SK-N-SH (cell line): ENCODE measurements around the gene PLXND1. TPM values are rescaled to one million over a fixed set of nuclear protein-coding genes. Genes with fewer than 3 reads are reported as not detected.

Experiments
- CTCF ChIA-PET: fragments of 300-600, 350-600 bp; formaldehyde crosslinking; extraction: SDS; loops from one replicate; lab custom pipeline; 2021; lab: Yijun Ruan, JAX
- POLR2A ChIA-PET: fragments of 350-600 bp; sonication (Branson Sonifier 250); formaldehyde crosslinking; extraction: SDS; loops from one replicate; lab custom pipeline; 2020; ENCODE audit warnings: antibody characterized with exemption, inconsistent platforms; lab: Yijun Ruan, JAX
- DNase-seq: peaks from one replicate; pipeline ENCODE4 v3.0.0; 2012
- H2AFZ ChIP-seq: fragments of 200-600 bp; sonication (generic); 2 replicates; pipeline ENCODE4 v1.8.1; 2016; ENCODE audit warnings: antibody characterized with exemption, mild to moderate bottlenecking, low read depth
- H3F3A ChIP-seq: fragments of 200-600 bp; sonication (generic); replicated peaks from 2 replicates; pipeline ENCODE3; 2016; ENCODE audit warnings: antibody characterized with exemption, mild to moderate bottlenecking; ENCODE audit not compliant: insufficient read depth
- H3K27ac ChIP-seq, 2 experiments: fragments of 200-500 bp in 1 of 2; fragments of 200-600 bp in 1 of 2; sonication (Bioruptor generic) in 1 of 2; sonication (generic), shearing (Covaris generic) in 1 of 2; 2 replicates each; pipeline versions ENCODE4 v1.5.1 to v1.6.1; 2014 to 2016; ENCODE audit warnings: low read depth in 2 of 2, inconsistent platforms in 1 of 2, low read length in 1 of 2, mild to moderate bottlenecking in 1 of 2, mixed read lengths in 1 of 2
- H3K27me3 ChIP-seq: fragments of 200-600 bp; sonication (generic), shearing (Covaris generic); 2 replicates; pipeline ENCODE4 v1.6.1; 2016; ENCODE audit warnings: mixed run types; ENCODE audit not compliant: insufficient read depth
- H3K36me3 ChIP-seq, 2 experiments: fragments of 200-500 bp in 1 of 2; fragments of 200-600 bp in 1 of 2; sonication (Bioruptor generic) in 1 of 2; sonication (generic) in 1 of 2; replicated peaks in 1 of 2; 2 replicates each; pipeline versions ENCODE3 to v1.5.1; 2014 to 2016; ENCODE audit warnings: low read length in 1 of 2, mild to moderate bottlenecking in 1 of 2; ENCODE audit not compliant: insufficient read depth in 2 of 2, control insufficient read depth in 1 of 2
- H3K4me1 ChIP-seq, 2 experiments: fragments of 200-500 bp in 1 of 2; fragments of 200-600 bp in 1 of 2; sonication (Bioruptor generic) in 1 of 2; sonication (generic), shearing (Covaris generic) in 1 of 2; 2 replicates each; pipeline versions ENCODE4 v1.5.1 to v1.6.1; 2014 to 2016; ENCODE audit warnings: low read depth in 1 of 2, low read length in 1 of 2, mixed run types in 1 of 2; ENCODE audit not compliant: insufficient read depth in 2 of 2, control insufficient read depth in 1 of 2
- H3K4me2 ChIP-seq: fragments of 200-600 bp; sonication (generic), shearing (Covaris generic); 2 replicates; pipeline ENCODE4 v1.6.1; 2017; ENCODE audit warnings: mixed run types
- H3K4me3 ChIP-seq, 2 experiments: fragments of 200-500 bp in 1 of 2; fragments of 200-600 bp in 1 of 2; sonication (Bioruptor generic) in 1 of 2; sonication (generic), shearing (Covaris generic) in 1 of 2; 2 replicates each; pipeline versions ENCODE4 v1.5.1 to v1.8.1; 2014 to 2016; ENCODE audit warnings: low read depth in 2 of 2, inconsistent platforms in 1 of 2, low read length in 1 of 2, mild to moderate bottlenecking in 1 of 2, mixed read lengths in 1 of 2, moderate library complexity in 1 of 2
- H3K79me2 ChIP-seq: fragments of 200-600 bp; sonication (generic); 2 replicates; pipeline ENCODE4 v1.8.1; 2017; ENCODE audit warnings: mild to moderate bottlenecking; ENCODE audit not compliant: insufficient read depth
- H3K9ac ChIP-seq: fragments of 200-600 bp; sonication (generic); 2 replicates; pipeline ENCODE4 v1.6.1; 2017; ENCODE audit warnings: mixed run types
- H3K9me2 ChIP-seq: fragments of 200-600 bp; sonication (generic); 2 replicates; pipeline ENCODE4 v1.6.1; 2017; ENCODE audit warnings: mixed run types
- H3K9me3 ChIP-seq: fragments of 200-600 bp; sonication (generic); 2 replicates; pipeline ENCODE4 v1.6.1; 2017; ENCODE audit warnings: mixed run types, mild to moderate bottlenecking, moderate library complexity
- H4K20me1 ChIP-seq: fragments of 200-600 bp; sonication (generic); 2 replicates; pipeline ENCODE4 v1.6.1; 2017; ENCODE audit warnings: mild to moderate bottlenecking, mixed run types; ENCODE audit not compliant: insufficient read depth
- CHD2 ChIP-seq: fragments of 150-350 bp; IDR thresholded peaks from 2 replicates; pipeline ENCODE4 v1.6.1; 2018; ENCODE audit warnings: low read length; ENCODE audit not compliant: partially characterized antibody
- EP300 ChIP-seq, 2 experiments: IDR thresholded peaks; 2 replicates each; pipeline versions ENCODE4 v1.4.0 to v1.6.1; 2012; ENCODE audit warnings: borderline replicate concordance in 1 of 2, low read depth in 1 of 2, low read length in 1 of 2
- EZH2phosphoT487 ChIP-seq: fragments of 200-600 bp; sonication (generic); IDR thresholded peaks from 2 replicates; pipeline ENCODE4 v1.6.1; 2017; ENCODE audit warnings: low read depth, mixed run types, mild to moderate bottlenecking, antibody characterized with exemption, moderate library complexity, borderline replicate concordance
- FOXJ3 ChIP-seq: sonication (generic); formaldehyde crosslinking; IDR thresholded peaks from 2 replicates; pipeline ENCODE4 v1.5.1; 2020; ENCODE audit warnings: mild to moderate bottlenecking, missing genetic modification reagents
- GATA2 ChIP-seq: sonication (generic); formaldehyde crosslinking; IDR thresholded peaks from 2 replicates; pipeline ENCODE4 v1.5.0; 2020; ENCODE audit warnings: mild to moderate bottlenecking, missing genetic modification reagents
- JUND ChIP-seq: IDR thresholded peaks from 2 replicates; pipeline ENCODE4 v1.4.0; 2012
- NFIC ChIP-seq: IDR thresholded peaks from 2 replicates; pipeline ENCODE4 v1.4.0; 2012; ENCODE audit warnings: borderline replicate concordance
- RCOR1 ChIP-seq: fragments of 150-350 bp; IDR thresholded peaks from 2 replicates; pipeline ENCODE4 v1.6.1; 2017; ENCODE audit warnings: antibody characterized with exemption, low read length
- RFX5 ChIP-seq: IDR thresholded peaks from 2 replicates; pipeline ENCODE4 v1.6.1; 2012; ENCODE audit warnings: mild to moderate bottlenecking, improper control_type of control experiment, low read length
- TEAD4 ChIP-seq: IDR thresholded peaks from 2 replicates; pipeline ENCODE4 v1.4.0; 2012; ENCODE audit warnings: mild to moderate bottlenecking, borderline replicate concordance; ENCODE audit not compliant: insufficient read depth
- WGBS: methylation state at CpG from one replicate; pipeline ENCODE4 v1.1.6; 2017; ENCODE audit warnings: low lambda C conversion rate; 5-methylcytosine and 5-hydroxymethylcytosine counted together
- polyA plus RNA-seq, 3 experiments: library from polyadenylated mRNA; depleted of rRNA; stranded (reverse); fragments of >200 nt; gene quantifications; 2 replicates each; pipeline ENCODE4 v1.2.3, GENCODE V29; 2012
- TF ChIP-seq, protein P1 (sequence below): fragments of 150-350 bp; IDR thresholded peaks from 2 replicates; pipeline ENCODE4 v1.6.1; 2017; ENCODE audit warnings: antibody characterized with exemption, low read length, low read depth, borderline replicate concordance
- TF ChIP-seq, protein P2 (sequence below): fragments of 150-350 bp; IDR thresholded peaks from 2 replicates; pipeline ENCODE4 v1.6.1; 2016; ENCODE audit warnings: mild to moderate bottlenecking, low read depth, low read length
- TF ChIP-seq, protein P3 (sequence below): fragments of 200-600 bp; sonication (generic); IDR thresholded peaks from 2 replicates; pipeline ENCODE4 v1.6.1; 2017; ENCODE audit warnings: antibody characterized with exemption, mild to moderate bottlenecking, moderate library complexity
- TF ChIP-seq, protein P4 (sequence below): IDR thresholded peaks from 2 replicates; pipeline ENCODE4; 2012
- TF ChIP-seq, protein P5 (sequence below): IDR thresholded peaks from 2 replicates; pipeline ENCODE4 v1.4.0; 2012; ENCODE audit warnings: low read depth

The PLXND1 gene
- polyA plus RNA-seq, 1 of the 3 experiments (the other 2 are of a cell fraction) = 53.5 TPM

DNA sequence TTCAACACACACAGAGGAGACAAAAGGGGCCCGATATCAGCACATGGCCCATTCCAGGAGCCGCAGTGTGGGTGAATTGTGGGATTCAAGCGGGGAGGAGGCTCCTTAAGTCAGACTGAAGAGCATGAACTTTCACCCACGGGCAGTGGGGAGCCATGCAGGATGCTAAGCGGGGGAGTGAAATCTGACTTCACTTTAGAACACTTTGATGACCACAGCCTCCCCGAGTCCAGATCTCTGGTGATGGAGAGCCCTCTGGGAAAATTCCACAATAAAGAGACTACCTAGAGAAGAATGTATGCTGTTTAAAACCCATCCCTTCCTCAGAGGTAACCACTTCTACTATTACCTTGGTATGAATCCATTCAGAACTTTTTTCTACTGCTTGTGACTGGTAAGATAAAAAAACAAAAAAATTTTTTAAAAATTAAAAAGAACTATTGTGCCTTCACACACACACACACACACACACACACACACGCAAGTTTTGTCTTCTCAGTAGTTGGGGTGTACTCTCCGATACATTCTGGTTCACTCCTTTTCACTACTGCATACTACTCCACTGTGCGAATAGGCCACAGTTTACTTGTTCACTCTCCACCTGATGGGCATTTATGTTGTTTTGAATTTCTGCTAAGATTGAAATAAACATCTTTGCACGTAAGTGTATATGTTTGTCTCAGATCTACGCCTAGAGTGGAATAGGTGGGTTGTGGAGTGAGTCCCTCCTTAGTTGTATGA, 65.5 kb downstream of the PLXND1 start:
- Histone ChIP-seq H3K27ac (no peak overlapping the region), H3K27me3 (no peaks in the 10 kb centered on the region), H3K36me3 (no peaks in the 10 kb centered on the region), H3K4me2 (no peak overlapping the region), H3F3A (no peaks in the 10 kb centered on the region), H3K9me3 (no peaks in the 10 kb centered on the region), H3K9me2 (no peaks in the 10 kb centered on the region), H3K79me2 (no peaks in the 10 kb centered on the region), H4K20me1 (no peaks in the 10 kb centered on the region), H3K9ac (no peak overlapping the region), H3K4me3 (no peak overlapping the region), H3K4me1 (no peaks in the 10 kb centered on the region), H2AFZ (no peak overlapping the region)
- DNase-seq = no peak
- ChIA-PET CTCF (interaction anchor here (0.7 kb wide), 1 partner anchor 91 kb away, joined by 3 read pairs; no protein-coding TSS in a partner anchor), POLR2A (no interaction called here)
- 85% methylated on average over 11 of the region's 11 CpGs for WGBS
- TF ChIP-seq, protein P1, sequence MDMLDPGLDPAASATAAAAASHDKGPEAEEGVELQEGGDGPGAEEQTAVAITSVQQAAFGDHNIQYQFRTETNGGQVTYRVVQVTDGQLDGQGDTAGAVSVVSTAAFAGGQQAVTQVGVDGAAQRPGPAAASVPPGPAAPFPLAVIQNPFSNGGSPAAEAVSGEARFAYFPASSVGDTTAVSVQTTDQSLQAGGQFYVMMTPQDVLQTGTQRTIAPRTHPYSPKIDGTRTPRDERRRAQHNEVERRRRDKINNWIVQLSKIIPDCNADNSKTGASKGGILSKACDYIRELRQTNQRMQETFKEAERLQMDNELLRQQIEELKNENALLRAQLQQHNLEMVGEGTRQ = no peak
- TF ChIP-seq, protein P2, sequence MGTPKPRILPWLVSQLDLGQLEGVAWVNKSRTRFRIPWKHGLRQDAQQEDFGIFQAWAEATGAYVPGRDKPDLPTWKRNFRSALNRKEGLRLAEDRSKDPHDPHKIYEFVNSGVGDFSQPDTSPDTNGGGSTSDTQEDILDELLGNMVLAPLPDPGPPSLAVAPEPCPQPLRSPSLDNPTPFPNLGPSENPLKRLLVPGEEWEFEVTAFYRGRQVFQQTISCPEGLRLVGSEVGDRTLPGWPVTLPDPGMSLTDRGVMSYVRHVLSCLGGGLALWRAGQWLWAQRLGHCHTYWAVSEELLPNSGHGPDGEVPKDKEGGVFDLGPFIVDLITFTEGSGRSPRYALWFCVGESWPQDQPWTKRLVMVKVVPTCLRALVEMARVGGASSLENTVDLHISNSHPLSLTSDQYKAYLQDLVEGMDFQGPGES = no peak
- TF ChIP-seq, protein P3, sequence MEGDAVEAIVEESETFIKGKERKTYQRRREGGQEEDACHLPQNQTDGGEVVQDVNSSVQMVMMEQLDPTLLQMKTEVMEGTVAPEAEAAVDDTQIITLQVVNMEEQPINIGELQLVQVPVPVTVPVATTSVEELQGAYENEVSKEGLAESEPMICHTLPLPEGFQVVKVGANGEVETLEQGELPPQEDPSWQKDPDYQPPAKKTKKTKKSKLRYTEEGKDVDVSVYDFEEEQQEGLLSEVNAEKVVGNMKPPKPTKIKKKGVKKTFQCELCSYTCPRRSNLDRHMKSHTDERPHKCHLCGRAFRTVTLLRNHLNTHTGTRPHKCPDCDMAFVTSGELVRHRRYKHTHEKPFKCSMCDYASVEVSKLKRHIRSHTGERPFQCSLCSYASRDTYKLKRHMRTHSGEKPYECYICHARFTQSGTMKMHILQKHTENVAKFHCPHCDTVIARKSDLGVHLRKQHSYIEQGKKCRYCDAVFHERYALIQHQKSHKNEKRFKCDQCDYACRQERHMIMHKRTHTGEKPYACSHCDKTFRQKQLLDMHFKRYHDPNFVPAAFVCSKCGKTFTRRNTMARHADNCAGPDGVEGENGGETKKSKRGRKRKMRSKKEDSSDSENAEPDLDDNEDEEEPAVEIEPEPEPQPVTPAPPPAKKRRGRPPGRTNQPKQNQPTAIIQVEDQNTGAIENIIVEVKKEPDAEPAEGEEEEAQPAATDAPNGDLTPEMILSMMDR = no peak
- TF ChIP-seq FOXJ3 (CRISPR knock-in tag) (no peak), TEAD4 (no peak), NFIC (no peak), GATA2 (no peak), EP300 (IDR thresholded peaks at IDR 0.05; ENCODE audit: borderline replicate concordance in 1 of 2, low read depth in 1 of 2, low read length in 1 of 2) (no peak), RCOR1 (no peak), JUND (no peak), EZH2phosphoT487 (no peak), RFX5 (no peak), CHD2 (no peak)
- TF ChIP-seq, protein P4, sequence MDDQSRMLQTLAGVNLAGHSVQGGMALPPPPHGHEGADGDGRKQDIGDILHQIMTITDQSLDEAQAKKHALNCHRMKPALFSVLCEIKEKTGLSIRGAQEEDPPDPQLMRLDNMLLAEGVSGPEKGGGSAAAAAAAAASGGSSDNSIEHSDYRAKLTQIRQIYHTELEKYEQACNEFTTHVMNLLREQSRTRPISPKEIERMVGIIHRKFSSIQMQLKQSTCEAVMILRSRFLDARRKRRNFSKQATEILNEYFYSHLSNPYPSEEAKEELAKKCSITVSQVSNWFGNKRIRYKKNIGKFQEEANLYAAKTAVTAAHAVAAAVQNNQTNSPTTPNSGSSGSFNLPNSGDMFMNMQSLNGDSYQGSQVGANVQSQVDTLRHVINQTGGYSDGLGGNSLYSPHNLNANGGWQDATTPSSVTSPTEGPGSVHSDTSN = no peak
- TF ChIP-seq, protein P5, sequence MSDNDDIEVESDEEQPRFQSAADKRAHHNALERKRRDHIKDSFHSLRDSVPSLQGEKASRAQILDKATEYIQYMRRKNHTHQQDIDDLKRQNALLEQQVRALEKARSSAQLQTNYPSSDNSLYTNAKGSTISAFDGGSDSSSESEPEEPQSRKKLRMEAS = no peak
